ENCODE results near the gene PGC. TPM values are rescaled to one million over a fixed set of nuclear protein-coding genes. Genes with fewer than 3 reads are reported as not detected.

PGC gene
- total and polyA plus RNA-seq, 2 of the 8 experiments (the other 6 are each of a cell fraction or from before 2014, with no cell fraction given): 0.09 TPM; not detected in 1

DNA sequence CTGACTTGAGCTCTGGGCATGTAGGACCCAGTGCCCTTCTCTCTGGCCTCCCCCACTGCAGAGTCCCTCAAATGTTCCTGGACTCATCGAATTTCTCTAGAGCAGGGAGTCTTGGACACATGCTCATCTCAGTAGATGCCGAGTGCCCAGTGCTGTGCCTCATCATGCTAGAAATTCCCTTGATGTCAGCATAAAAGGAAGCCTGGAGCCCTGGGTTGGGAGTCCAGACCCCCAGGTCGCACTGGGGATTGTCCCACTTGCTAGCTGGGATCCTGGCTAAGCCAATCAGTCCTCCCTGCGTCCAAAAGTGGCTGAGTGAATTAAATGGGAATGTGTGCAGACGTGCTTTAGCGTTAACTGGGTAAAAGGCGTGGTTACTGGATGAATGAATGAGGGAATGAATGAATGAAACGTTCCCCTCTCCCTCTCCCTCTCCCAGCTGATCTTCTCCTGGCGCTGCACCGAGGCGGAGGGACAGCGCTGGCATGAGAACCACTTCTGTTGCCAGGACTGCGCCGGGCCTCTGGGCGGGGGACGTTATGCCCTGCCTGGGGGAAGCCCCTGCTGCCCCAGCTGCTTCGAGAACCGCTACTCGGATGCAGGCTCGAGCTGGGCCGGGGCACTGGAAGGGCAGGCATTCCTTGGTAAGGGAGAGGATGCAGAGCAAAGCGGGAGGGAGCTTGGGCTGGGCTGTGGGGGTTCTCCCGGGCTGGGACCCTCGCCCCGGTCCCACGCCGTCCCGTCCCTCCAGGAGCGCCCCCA is 38.7 kb upstream of the PGC start (continued):
- TF ChIP-seq, protein P1, sequence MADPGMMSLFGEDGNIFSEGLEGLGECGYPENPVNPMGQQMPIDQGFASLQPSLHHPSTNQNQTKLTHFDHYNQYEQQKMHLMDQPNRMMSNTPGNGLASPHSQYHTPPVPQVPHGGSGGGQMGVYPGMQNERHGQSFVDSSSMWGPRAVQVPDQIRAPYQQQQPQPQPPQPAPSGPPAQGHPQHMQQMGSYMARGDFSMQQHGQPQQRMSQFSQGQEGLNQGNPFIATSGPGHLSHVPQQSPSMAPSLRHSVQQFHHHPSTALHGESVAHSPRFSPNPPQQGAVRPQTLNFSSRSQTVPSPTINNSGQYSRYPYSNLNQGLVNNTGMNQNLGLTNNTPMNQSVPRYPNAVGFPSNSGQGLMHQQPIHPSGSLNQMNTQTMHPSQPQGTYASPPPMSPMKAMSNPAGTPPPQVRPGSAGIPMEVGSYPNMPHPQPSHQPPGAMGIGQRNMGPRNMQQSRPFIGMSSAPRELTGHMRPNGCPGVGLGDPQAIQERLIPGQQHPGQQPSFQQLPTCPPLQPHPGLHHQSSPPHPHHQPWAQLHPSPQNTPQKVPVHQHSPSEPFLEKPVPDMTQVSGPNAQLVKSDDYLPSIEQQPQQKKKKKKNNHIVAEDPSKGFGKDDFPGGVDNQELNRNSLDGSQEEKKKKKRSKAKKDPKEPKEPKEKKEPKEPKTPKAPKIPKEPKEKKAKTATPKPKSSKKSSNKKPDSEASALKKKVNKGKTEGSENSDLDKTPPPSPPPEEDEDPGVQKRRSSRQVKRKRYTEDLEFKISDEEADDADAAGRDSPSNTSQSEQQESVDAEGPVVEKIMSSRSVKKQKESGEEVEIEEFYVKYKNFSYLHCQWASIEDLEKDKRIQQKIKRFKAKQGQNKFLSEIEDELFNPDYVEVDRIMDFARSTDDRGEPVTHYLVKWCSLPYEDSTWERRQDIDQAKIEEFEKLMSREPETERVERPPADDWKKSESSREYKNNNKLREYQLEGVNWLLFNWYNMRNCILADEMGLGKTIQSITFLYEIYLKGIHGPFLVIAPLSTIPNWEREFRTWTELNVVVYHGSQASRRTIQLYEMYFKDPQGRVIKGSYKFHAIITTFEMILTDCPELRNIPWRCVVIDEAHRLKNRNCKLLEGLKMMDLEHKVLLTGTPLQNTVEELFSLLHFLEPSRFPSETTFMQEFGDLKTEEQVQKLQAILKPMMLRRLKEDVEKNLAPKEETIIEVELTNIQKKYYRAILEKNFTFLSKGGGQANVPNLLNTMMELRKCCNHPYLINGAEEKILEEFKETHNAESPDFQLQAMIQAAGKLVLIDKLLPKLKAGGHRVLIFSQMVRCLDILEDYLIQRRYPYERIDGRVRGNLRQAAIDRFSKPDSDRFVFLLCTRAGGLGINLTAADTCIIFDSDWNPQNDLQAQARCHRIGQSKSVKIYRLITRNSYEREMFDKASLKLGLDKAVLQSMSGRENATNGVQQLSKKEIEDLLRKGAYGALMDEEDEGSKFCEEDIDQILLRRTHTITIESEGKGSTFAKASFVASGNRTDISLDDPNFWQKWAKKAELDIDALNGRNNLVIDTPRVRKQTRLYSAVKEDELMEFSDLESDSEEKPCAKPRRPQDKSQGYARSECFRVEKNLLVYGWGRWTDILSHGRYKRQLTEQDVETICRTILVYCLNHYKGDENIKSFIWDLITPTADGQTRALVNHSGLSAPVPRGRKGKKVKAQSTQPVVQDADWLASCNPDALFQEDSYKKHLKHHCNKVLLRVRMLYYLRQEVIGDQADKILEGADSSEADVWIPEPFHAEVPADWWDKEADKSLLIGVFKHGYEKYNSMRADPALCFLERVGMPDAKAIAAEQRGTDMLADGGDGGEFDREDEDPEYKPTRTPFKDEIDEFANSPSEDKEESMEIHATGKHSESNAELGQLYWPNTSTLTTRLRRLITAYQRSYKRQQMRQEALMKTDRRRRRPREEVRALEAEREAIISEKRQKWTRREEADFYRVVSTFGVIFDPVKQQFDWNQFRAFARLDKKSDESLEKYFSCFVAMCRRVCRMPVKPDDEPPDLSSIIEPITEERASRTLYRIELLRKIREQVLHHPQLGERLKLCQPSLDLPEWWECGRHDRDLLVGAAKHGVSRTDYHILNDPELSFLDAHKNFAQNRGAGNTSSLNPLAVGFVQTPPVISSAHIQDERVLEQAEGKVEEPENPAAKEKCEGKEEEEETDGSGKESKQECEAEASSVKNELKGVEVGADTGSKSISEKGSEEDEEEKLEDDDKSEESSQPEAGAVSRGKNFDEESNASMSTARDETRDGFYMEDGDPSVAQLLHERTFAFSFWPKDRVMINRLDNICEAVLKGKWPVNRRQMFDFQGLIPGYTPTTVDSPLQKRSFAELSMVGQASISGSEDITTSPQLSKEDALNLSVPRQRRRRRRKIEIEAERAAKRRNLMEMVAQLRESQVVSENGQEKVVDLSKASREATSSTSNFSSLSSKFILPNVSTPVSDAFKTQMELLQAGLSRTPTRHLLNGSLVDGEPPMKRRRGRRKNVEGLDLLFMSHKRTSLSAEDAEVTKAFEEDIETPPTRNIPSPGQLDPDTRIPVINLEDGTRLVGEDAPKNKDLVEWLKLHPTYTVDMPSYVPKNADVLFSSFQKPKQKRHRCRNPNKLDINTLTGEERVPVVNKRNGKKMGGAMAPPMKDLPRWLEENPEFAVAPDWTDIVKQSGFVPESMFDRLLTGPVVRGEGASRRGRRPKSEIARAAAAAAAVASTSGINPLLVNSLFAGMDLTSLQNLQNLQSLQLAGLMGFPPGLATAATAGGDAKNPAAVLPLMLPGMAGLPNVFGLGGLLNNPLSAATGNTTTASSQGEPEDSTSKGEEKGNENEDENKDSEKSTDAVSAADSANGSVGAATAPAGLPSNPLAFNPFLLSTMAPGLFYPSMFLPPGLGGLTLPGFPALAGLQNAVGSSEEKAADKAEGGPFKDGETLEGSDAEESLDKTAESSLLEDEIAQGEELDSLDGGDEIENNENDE (IDR thresholded peaks at IDR 0.05; ENCODE audit: insufficient replicate concordance, low read length): no peak
- TF ChIP-seq KDM1A (IDR thresholded peaks at IDR 0.05; ENCODE audit: borderline replicate concordance, low read length) (peak; percentile 79; the same call in 1 of the 2 replicates), E2F6 (IDR thresholded peaks at IDR 0.05) (no peak), HDAC6 (IDR thresholded peaks at IDR 0.05; ENCODE audit: low read depth, low read length) (no peak), SIX5 (IDR thresholded peaks at IDR 0.05; ENCODE audit: low read depth, low read length) (no peak), KDM4A (IDR thresholded peaks at IDR 0.05; ENCODE audit: low read depth, low read length, severe bottlenecking) (peak; percentile 59), PHF8 (conservative IDR thresholded peaks at IDR 0.05; ENCODE audit: low read depth, low read length) (no peak), GABPA (IDR thresholded peaks at IDR 0.05; ENCODE audit: borderline replicate concordance, insufficient read depth, low read length) (no peak), BACH1 (IDR thresholded peaks at IDR 0.05; ENCODE audit: low read length) (no peak)

All from H1 (cell line).